Bronchial epithelial cell (primary cell): ENCODE data around the gene ARID4B. TPM values are rescaled to one million over a fixed set of nuclear protein-coding genes. Genes with fewer than 3 reads are reported as not detected.

ENCODE experiments used
- DNase-seq: peaks from one replicate; pipeline ENCODE4 v3.0.0-alpha.2; 2010; ENCODE audit warnings: low read depth
- FAIRE-seq: peaks from 2 replicates; lab custom pipeline; 2011; peaks lifted over from hg19 to GRCh38; lab: Jason Lieb, UNC
- H3K27me3 ChIP-seq: 2 replicates; pipeline ENCODE4 v1.5.1; 2011; ENCODE audit warnings: low read length; ENCODE audit not compliant: control insufficient read depth, insufficient read depth
- H3K36me3 ChIP-seq: 2 replicates; pipeline ENCODE4 v1.5.1; 2011; ENCODE audit warnings: low read length; ENCODE audit not compliant: control insufficient read depth, insufficient read depth
- H3K4me3 ChIP-seq: 2 replicates; pipeline ENCODE4 v1.5.1; 2011; ENCODE audit warnings: mild to moderate bottlenecking, low read depth, low read length, control low read depth
- total RNA-seq: library from RNA; depleted of rRNA; stranded (reverse); fragments of >200 nt; gene quantifications from 2 replicates; pipeline ENCODE4 v1.2.1, GENCODE V29; 2014
- TF ChIP-seq, protein P1 (sequence below): IDR thresholded peaks from 2 replicates; pipeline ENCODE4 v1.5.1; 2011; ENCODE audit warnings: mild to moderate bottlenecking, moderate library complexity, low read length, control low read depth, inconsistent platforms; ENCODE audit not compliant: insufficient read depth, severe bottlenecking

Gene ARID4B
- total RNA-seq, 1 donor from 2014 or later, result 11.8 TPM

DNA sequence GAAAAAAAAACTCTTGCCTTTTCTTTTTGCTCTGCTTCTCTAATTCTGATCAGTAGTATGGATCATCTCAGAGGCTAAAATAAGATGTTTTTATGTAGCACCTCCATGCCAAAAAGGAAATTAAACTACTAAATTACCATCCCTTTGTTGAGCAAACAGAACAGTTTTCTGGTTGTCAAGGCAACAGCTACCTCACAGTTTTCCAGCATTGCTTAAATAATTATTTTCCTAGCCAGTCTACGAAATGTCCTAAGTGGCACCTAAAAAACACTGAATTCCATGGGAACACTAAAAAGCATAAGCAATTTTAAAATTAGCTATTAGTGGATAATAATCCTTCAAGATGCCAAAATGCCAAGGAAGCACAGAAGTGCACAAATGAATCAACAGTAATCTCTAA lies 61.7 kb downstream of the ARID4B start:
- no peak for DNase-seq
- Histone ChIP-seq H3K27me3 (no peaks in the 10 kb centered on the region), H3K4me3 (no peak overlapping the region), H3K36me3 (no peaks in the 10 kb centered on the region)
- FAIRE-seq, result no peak
- TF ChIP-seq, protein P1, sequence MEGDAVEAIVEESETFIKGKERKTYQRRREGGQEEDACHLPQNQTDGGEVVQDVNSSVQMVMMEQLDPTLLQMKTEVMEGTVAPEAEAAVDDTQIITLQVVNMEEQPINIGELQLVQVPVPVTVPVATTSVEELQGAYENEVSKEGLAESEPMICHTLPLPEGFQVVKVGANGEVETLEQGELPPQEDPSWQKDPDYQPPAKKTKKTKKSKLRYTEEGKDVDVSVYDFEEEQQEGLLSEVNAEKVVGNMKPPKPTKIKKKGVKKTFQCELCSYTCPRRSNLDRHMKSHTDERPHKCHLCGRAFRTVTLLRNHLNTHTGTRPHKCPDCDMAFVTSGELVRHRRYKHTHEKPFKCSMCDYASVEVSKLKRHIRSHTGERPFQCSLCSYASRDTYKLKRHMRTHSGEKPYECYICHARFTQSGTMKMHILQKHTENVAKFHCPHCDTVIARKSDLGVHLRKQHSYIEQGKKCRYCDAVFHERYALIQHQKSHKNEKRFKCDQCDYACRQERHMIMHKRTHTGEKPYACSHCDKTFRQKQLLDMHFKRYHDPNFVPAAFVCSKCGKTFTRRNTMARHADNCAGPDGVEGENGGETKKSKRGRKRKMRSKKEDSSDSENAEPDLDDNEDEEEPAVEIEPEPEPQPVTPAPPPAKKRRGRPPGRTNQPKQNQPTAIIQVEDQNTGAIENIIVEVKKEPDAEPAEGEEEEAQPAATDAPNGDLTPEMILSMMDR, result no peak

DNA sequence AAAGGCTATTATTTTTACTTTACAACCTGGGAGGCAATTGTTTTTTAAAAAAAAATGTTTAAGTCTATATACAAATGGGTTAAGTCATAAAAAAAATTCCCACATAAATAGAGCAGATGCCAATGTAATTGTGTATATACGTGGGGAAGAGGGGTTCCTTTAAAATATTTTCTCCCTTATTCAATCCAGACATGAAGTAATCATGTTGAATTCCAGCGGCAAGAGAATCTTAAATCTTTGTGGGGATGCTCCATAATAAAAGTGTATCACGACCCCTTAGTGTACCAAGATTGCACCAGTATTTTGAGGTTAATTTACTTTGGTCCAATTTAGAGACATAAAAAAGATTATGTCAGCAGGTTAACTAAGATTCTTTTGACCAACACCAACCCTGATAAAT lies 62.1 kb downstream of the ARID4B start:
- no peak overlapping the region for H3K4me3 ChIP-seq
- DNase-seq (no peak), FAIRE-seq (no peak)
- H3K36me3 ChIP-seq, result no peaks in the 10 kb centered on the region
- TF ChIP-seq, protein P1, result no peak
- H3K27me3 ChIP-seq, result no peaks in the 10 kb centered on the region

DNA sequence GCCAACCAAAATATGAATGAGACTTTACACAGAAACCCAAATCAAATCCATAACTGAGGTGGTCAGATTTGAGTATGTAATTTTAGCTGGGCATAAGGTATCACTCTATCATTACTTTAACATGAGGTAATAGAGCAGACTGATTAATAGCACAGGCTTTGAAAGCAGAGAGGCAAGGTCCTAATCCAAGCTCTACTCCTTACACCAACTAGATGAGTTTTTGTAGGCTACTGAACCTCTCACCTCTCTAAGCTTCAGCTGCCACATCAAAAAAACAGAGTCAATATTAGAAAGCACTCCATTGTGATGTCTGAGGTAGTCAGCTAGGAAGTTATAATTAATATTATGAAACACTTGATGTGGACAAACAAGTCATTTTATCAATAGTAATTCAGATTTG lies 63.7 kb downstream of the ARID4B start:
- DNase-seq (no peak), FAIRE-seq (no peak)
- Histone ChIP-seq H3K4me3 (no peak overlapping the region), H3K36me3 (no peaks in the 10 kb centered on the region), H3K27me3 (no peaks in the 10 kb centered on the region)
- TF ChIP-seq, protein P1, result no peak

DNA sequence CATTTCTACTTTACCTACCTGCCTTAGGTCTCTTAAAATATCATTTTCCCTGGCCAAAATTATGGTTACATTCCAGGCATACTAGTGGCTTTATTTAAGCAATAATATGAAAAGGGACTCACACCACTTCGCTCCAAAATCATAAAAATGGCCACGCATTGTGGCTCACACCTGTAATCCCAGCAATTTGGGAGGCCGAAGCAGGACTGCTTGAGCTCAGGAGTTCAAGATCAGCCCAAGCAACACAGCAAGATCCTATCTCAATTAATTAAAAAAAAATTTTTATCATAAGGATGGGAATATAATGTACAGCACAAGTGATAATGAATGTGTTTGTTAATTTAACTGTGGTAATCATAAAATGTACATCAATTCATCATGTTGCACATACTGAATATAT lies 65.4 kb downstream of the ARID4B start:
- FAIRE-seq, result no peak
- TF ChIP-seq, protein P1, result no peak
- no peak overlapping the region for H3K4me3 ChIP-seq

DNA sequence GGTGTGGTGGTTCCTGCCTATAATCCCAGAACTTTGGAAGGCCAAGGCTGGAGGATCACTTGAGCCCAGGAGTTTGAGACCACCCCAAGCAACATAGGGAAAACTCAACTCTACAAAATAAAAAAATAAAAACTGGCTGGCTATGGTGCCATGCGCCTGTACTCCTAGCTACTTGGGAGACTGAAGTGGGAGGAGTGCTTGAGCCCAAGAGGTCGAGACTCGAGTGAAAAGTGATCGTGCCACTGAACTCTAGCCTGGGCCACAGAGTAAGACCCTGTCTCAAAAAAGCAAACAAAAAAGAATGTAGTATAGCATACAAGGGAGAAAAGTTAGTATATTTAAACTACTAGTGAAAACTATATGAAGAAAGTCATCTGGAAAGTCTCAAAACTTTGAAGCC lies 66.7 kb downstream of the ARID4B start:
- no peak for FAIRE-seq

More for the DNA sequence above, 65.4 kb downstream of the ARID4B start:
- no peak for DNase-seq
- Histone ChIP-seq H3K27me3 (no peaks in the 10 kb centered on the region), H3K36me3 (no peaks in the 10 kb centered on the region)

More for the DNA sequence above, 66.7 kb downstream of the ARID4B start:
- TF ChIP-seq, protein P1, result no peak
- H3K27me3 ChIP-seq, result no peaks in the 10 kb centered on the region
- DNase-seq, result no peak
- no peaks in the 10 kb centered on the region for H3K36me3 ChIP-seq
- no peak overlapping the region for H3K4me3 ChIP-seq
